HEK293T (cell line): ENCODE results near the gene TOMM70.

Experiments used
- CTBP1 ChIP-seq: fragments of 450-650 bp; IDR thresholded peaks from 2 replicates; pipeline ENCODE4 v1.6.1; 2016; ENCODE audit warnings: borderline replicate concordance
- FOXA1 ChIP-seq: fragments of 450-650 bp; IDR thresholded peaks from 2 replicates; pipeline ENCODE4 v1.6.1; 2016; ENCODE audit warnings: mild to moderate bottlenecking
- FOXM1 ChIP-seq: fragments of 450-650 bp; IDR thresholded peaks from 2 replicates; pipeline ENCODE4 v1.6.1; 2017; ENCODE audit warnings: mild to moderate bottlenecking, borderline replicate concordance
- SP1 ChIP-seq: fragments of 450-650 bp; IDR thresholded peaks from 2 replicates; pipeline ENCODE4 v1.6.1; 2017
- ZNF384 ChIP-seq: fragments of 450-650 bp; IDR thresholded peaks from 2 replicates; pipeline ENCODE4 v1.6.1; 2016

GRCh38 chr3:100419406-100419805 is 18.5 kb upstream of the TOMM70 start:
- TF ChIP-seq FOXM1 = no peak
- no peak for TF ChIP-seq CTBP1
- no peak for TF ChIP-seq SP1
- TF ChIP-seq FOXA1 = no peak
- TF ChIP-seq ZNF384 = no peak
